ENCODE measurements around the gene ZMYM5. TPM values are rescaled to one million over a fixed set of nuclear protein-coding genes. Genes with fewer than 3 reads are reported as not detected.

Gene ZMYM5
- polyA plus RNA-seq = 3.8 and 12.7 TPM in 2 replicates

DNA sequence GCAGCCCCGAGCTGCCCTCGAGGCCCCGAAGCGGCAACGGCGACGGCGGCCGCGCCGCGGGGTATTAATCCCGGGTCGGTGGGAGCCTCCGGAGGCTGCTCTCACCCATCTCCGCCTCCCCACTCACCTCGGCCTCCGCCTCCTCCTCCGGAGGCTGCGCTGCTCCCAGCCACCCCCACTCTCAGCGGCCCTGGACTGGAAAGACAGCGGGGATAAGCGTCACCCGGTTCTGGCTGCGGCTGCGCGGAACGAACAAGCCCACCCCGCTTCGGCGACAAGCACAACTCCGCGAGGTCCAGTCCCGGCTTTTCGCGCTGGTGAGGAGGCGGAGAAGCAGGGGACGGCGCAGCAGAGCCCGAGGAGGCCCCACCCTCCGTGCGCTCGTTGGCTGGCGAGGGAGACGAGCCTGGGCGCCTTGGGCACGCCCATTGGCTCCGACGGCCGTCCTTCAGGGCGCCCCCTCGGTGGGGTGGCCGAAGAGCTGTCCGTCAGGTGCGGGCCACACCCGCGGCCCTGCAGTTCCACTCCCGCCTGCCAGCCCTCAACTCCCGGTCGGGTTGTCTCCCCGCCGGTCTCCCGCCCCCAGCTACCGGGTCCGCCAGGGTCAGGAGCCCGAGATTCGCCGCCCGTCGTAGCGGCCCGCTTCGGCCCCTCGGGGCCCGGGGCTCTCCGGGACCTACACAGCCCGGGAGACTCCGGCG, at the start of gene ZMYM5:
Gene ZMYM5, minus strand, starts transcription at position 327 of the 701 bp plus-strand sequence. CDS start 11,469 bp downstream, outside the sequence.

DNA sequence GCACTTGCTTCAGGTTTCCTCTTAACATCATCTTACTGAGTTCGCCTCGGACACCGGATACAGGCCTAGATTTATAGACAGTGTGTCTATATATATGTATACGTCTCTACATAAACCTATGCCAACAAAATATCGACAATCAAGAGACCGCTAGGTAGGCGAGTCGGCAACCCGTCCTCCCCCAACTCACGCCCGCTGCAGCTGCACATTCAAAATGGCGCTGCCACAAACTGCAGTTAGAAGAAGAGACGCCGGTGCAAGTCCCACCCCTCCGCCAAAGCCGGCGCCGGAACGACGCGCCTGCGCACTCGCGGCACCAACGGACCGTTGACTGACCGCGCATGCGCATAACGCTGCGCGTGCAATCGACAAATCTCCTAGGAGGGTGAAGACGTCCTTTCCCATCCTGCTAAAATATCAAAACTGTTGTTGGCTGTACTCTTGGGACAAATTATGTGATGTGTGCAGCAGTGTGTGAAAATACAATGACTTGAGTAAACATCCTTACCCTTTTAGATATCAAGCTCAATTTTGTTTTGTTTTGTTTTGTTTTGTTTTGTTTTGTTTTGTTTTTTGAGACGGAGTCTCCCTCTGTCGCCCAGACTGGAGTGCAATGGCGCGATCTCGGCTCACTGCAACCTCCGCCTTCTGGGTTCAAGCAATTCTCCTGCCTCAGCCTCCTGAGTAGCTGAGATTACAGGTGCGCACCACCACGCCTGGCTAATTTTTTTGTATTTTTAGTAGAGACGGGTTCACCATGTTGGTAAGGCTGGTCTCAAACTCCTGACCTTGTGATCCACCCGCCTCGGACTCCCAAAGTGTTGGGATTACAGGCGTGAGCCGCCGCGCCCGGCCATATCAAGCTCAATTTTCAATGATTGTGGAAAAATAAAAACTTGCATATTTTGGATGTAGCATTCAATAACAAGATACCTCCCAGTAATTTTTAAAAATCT, 80.4 kb downstream of the ZMYM5 start, which contains the start of gene PSPC1:
Gene PSPC1, minus strand, starts transcription at position 219 of the 956 bp plus-strand sequence. Its CDS starts 188 bp downstream, at position 31.

Other genes starting within 250 kb of the ZMYM5 start
- 41.7 and 43.7 TPM in 2 replicates for gene MPHOSPH8, start 230.0 kb downstream of the ZMYM5 start, polyA plus RNA-seq
- 21.4 and 24.9 TPM in 2 replicates for gene PSPC1, start 80.7 kb downstream of the ZMYM5 start, polyA plus RNA-seq
- gene ZMYM2, start 95.1 kb upstream of the ZMYM5 start, polyA plus RNA-seq = 28.4 and 49.5 TPM in 2 replicates